Measurements from ENCODE around the gene IFITM10. TPM values are rescaled to one million over a fixed set of nuclear protein-coding genes. Genes with fewer than 3 reads are reported as not detected.

IFITM10 gene
- total and polyA plus RNA-seq, 9 of the 15 experiments (the other 6 are each of a cell fraction or from before 2014, with no cell fraction given): 0.08 to 0.13 (median 0.09) TPM; not detected in 6

GRCh38 chr11:1797391-1798125 lies 47.2 kb upstream of the IFITM10 start:
- H3K9me1 ChIP-seq (ENCODE audit: control insufficient read depth, insufficient read depth, low read length): no peaks in the 10 kb centered on the region
- no TSS peak for BruUV-seq (replicated peaks)
- WGBS (ENCODE audit: insufficient coverage, low coverage, missing lambda C conversion rate): 3% methylated on average over 13 of the region's 14 CpGs
- no peaks in the 10 kb centered on the region for H3K4me1 ChIP-seq (replicated peaks in 1 of 2; ENCODE audit: control insufficient read depth in 2 of 2, insufficient read depth in 2 of 2, low read length in 2 of 2)
- H4K20me1 ChIP-seq (replicated peaks; ENCODE audit: control insufficient read depth, insufficient read depth, low read length): no peaks in the 10 kb centered on the region; the same call in 1 of the 2 replicates
- no peak overlapping the region for H2AFZ ChIP-seq (ENCODE audit: low read depth, low read length)
- no peaks in the 10 kb centered on the region for H3K9me3 ChIP-seq (replicated peaks; ENCODE audit: control insufficient read depth, insufficient read depth, low read depth, low read length)
- intact Hi-C loops (cut with micrococcal nuclease) (no loop called here), in situ Hi-C loops (cut with MboI) (no loop called here)
- ATAC-seq: no peak
- no peaks in the 10 kb centered on the region for H3K36me3 ChIP-seq (ENCODE audit: control insufficient read depth, insufficient read depth, low read length)
- TF ChIP-seq ETS2 (tag; IDR thresholded peaks at IDR 0.05; ENCODE audit: borderline replicate concordance, poor library complexity, severe bottlenecking) (no peak), ZC3H4 (CRISPR knock-in tag; IDR thresholded peaks at IDR 0.05; ENCODE audit: borderline replicate concordance) (no peak), CHD2 (IDR thresholded peaks at IDR 0.05; ENCODE audit: low read depth, low read length) (no peak), HOXB6 (CRISPR knock-in tag; IDR thresholded peaks at IDR 0.05; ENCODE audit: borderline replicate concordance) (no peak), PML (IDR thresholded peaks at IDR 0.05; ENCODE audit: low read length) (no peak), MTA1 (IDR thresholded peaks at IDR 0.05; ENCODE audit: borderline replicate concordance) (no peak), IFI16 (CRISPR knock-in tag; IDR thresholded peaks at IDR 0.05) (no peak), MAZ (CRISPR knock-in tag; conservative IDR thresholded peaks at IDR 0.05 in 1 of 2, IDR thresholded peaks at IDR 0.05 in 1 of 2) (no peak), ARID4B (CRISPR knock-in tag; IDR thresholded peaks at IDR 0.05) (no peak), DIDO1 (tag; IDR thresholded peaks at IDR 0.05; ENCODE audit: low read depth) (no peak), KLF13 (tag; IDR thresholded peaks at IDR 0.05; ENCODE audit: borderline replicate concordance, low read depth) (no peak), CREB3L1 (IDR thresholded peaks at IDR 0.05; ENCODE audit: borderline replicate concordance, low read depth) (no peak), HDGF (IDR thresholded peaks at IDR 0.05) (no peak), ZNF668 (CRISPR knock-in tag; IDR thresholded peaks at IDR 0.05) (no peak)
- H3K4me2 ChIP-seq (ENCODE audit: insufficient read depth, low read length): no peak overlapping the region
- no peak for DNase-seq (ENCODE audit: extremely low read depth in 1 of 4, low spot score in 3 of 4)
- ChIA-PET POLR2A (interaction anchor here (0.6 to 0.7 kb wide), 2 partner anchors 32 to 169 kb away, joined by 3 read pairs; no protein-coding TSS in a partner anchor), CTCF (ENCODE audit: low intra/inter-chr PET ratio) (no interaction called here)
- H3K9ac ChIP-seq (ENCODE audit: insufficient read depth in 1 of 2, low read depth in 2 of 2, low read length in 2 of 2): no peak overlapping the region
- no peak overlapping the region for H3K27ac ChIP-seq (ENCODE audit: extremely low read depth, low read depth, low read length)
- FAIRE-seq: no peak
- no peak overlapping the region for H3K4me3 ChIP-seq
- H3K27me3 ChIP-seq (ENCODE audit: control insufficient read depth in 2 of 2, insufficient read depth in 2 of 2, low read length in 2 of 2): peaks cover 38 to 39% of the 10 kb centered on the region in 2 experiments
- no peaks in the 10 kb centered on the region for H3K79me2 ChIP-seq (ENCODE audit: control insufficient read depth, insufficient read depth, low read length)

Data from K562 (cell line).